ENCODE results near the gene HEPHL1.

Gene HEPHL1

DNA sequence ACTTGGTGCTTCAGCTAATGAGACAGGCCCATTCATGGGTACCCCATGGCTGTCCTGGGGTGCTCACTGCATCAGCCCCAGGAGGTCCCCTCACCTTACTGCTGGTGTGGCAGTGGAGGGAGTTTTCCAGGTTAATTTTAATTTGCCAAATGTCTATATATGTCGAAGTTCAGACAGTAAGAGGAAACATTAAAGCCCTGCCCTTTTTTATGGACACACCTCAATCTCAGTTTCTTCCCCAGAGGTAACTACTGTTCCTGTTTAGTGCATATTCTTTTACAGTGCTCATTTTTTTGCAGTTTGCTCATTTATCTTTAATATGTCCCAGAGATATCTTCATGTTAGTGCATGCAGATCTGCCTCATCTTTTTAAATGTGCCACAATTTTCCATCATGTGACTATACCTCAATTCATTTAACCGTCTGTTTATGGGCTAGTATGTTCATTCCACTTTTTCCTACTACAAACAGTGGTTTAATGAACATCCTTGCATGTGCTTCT is 119.1 kb downstream of the HEPHL1 start:
- TF ChIP-seq TAF1 (IDR thresholded peaks at IDR 0.05; ENCODE audit: low read depth) (no peak), USF1 (IDR thresholded peaks at IDR 0.05) (no peak), EGR1 (IDR thresholded peaks at IDR 0.05) (no peak), NFIC (IDR thresholded peaks at IDR 0.05) (no peak), ZBTB7A (IDR thresholded peaks at IDR 0.05; ENCODE audit: low read depth) (no peak), TEAD4 (IDR thresholded peaks at IDR 0.05) (no peak), EP300 (IDR thresholded peaks at IDR 0.05; ENCODE audit: borderline replicate concordance) (no peak), CREB1 (IDR thresholded peaks at IDR 0.05; ENCODE audit: low read depth) (no peak)

GRCh38 chr11:94141511-94142307 is 120.6 kb downstream of the HEPHL1 start:
- TF ChIP-seq CREB1 (IDR thresholded peaks at IDR 0.05; ENCODE audit: low read depth), result no peak
- no peak for TF ChIP-seq YY1 (IDR thresholded peaks at IDR 0.05; ENCODE audit: low read depth)

GRCh38 chr11:94142308-94143281 is 121.4 kb downstream of the HEPHL1 start:
- TF ChIP-seq NFIC (IDR thresholded peaks at IDR 0.05), result no peak
- no peak for TF ChIP-seq RAD21 (IDR thresholded peaks at IDR 0.05; ENCODE audit: low read depth)
- TF ChIP-seq USF1 (IDR thresholded peaks at IDR 0.05), result no peak
- no peak for TF ChIP-seq TEAD4 (IDR thresholded peaks at IDR 0.05)
- TF ChIP-seq TCF12 (IDR thresholded peaks at IDR 0.05; ENCODE audit: low read depth), result no peak
- TF ChIP-seq, protein P1, sequence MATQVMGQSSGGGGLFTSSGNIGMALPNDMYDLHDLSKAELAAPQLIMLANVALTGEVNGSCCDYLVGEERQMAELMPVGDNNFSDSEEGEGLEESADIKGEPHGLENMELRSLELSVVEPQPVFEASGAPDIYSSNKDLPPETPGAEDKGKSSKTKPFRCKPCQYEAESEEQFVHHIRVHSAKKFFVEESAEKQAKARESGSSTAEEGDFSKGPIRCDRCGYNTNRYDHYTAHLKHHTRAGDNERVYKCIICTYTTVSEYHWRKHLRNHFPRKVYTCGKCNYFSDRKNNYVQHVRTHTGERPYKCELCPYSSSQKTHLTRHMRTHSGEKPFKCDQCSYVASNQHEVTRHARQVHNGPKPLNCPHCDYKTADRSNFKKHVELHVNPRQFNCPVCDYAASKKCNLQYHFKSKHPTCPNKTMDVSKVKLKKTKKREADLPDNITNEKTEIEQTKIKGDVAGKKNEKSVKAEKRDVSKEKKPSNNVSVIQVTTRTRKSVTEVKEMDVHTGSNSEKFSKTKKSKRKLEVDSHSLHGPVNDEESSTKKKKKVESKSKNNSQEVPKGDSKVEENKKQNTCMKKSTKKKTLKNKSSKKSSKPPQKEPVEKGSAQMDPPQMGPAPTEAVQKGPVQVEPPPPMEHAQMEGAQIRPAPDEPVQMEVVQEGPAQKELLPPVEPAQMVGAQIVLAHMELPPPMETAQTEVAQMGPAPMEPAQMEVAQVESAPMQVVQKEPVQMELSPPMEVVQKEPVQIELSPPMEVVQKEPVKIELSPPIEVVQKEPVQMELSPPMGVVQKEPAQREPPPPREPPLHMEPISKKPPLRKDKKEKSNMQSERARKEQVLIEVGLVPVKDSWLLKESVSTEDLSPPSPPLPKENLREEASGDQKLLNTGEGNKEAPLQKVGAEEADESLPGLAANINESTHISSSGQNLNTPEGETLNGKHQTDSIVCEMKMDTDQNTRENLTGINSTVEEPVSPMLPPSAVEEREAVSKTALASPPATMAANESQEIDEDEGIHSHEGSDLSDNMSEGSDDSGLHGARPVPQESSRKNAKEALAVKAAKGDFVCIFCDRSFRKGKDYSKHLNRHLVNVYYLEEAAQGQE (IDR thresholded peaks at IDR 0.05; ENCODE audit: low read depth), result no peak
- no peak for TF ChIP-seq YY1 (IDR thresholded peaks at IDR 0.05; ENCODE audit: low read depth)
- TF ChIP-seq CREB1 (IDR thresholded peaks at IDR 0.05; ENCODE audit: low read depth), result no peak
- no peak for TF ChIP-seq EGR1 (IDR thresholded peaks at IDR 0.05)
- TF ChIP-seq FOXM1 (IDR thresholded peaks at IDR 0.05; ENCODE audit: borderline replicate concordance, low read depth), result no peak
- TF ChIP-seq CEBPB (IDR thresholded peaks at IDR 0.05), result no peak

GRCh38 chr11:94144216-94144615 is 123.1 kb downstream of the HEPHL1 start:
- TF ChIP-seq EP300 (IDR thresholded peaks at IDR 0.05; ENCODE audit: borderline replicate concordance), result no peak
- no peak for TF ChIP-seq YY1 (IDR thresholded peaks at IDR 0.05; ENCODE audit: low read depth)
- TF ChIP-seq NFIC (IDR thresholded peaks at IDR 0.05), result no peak
- TF ChIP-seq, protein P1 (IDR thresholded peaks at IDR 0.05; ENCODE audit: low read depth), result no peak
- TF ChIP-seq TEAD4 (IDR thresholded peaks at IDR 0.05), result no peak
- no peak for TF ChIP-seq MAX (IDR thresholded peaks at IDR 0.05)
- no peak for TF ChIP-seq CEBPB (IDR thresholded peaks at IDR 0.05)
- no peak for TF ChIP-seq ZBTB7A (IDR thresholded peaks at IDR 0.05; ENCODE audit: low read depth)
- no peak for TF ChIP-seq CREB1 (IDR thresholded peaks at IDR 0.05; ENCODE audit: low read depth)

DNA sequence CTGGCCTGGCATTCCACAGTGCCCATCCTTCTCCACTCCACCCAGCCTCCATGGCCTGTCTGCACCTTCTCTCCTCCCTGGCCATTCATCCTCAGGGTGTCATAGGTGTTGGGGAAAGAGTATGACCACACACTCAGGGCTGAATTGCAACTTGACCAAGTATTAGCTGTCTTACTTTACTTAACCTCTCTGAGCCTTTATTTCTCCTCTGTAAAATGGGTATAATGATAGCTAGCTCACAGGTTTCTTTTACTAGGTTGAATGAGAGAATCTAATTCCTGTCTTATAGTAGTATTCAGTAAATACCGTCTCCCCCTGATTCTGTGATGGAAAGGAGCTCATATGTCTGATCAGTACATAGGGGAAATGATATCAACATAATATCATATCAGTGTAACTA is 123.5 kb downstream of the HEPHL1 start:
- TF ChIP-seq TCF12 (IDR thresholded peaks at IDR 0.05; ENCODE audit: low read depth), result no peak
- TF ChIP-seq FOXM1 (IDR thresholded peaks at IDR 0.05; ENCODE audit: borderline replicate concordance, low read depth), result no peak
- TF ChIP-seq, protein P1 (IDR thresholded peaks at IDR 0.05; ENCODE audit: low read depth), result no peak
- TF ChIP-seq EP300 (IDR thresholded peaks at IDR 0.05; ENCODE audit: borderline replicate concordance), result no peak
- no peak for TF ChIP-seq CEBPB (IDR thresholded peaks at IDR 0.05)
- TF ChIP-seq YY1 (IDR thresholded peaks at IDR 0.05; ENCODE audit: low read depth), result no peak
- TF ChIP-seq TEAD4 (IDR thresholded peaks at IDR 0.05), result no peak
- no peak for TF ChIP-seq NFIC (IDR thresholded peaks at IDR 0.05)
- TF ChIP-seq MAX (IDR thresholded peaks at IDR 0.05), result no peak
- TF ChIP-seq RAD21 (IDR thresholded peaks at IDR 0.05; ENCODE audit: low read depth), result no peak
- TF ChIP-seq ZBTB7A (IDR thresholded peaks at IDR 0.05; ENCODE audit: low read depth), result no peak
- TF ChIP-seq TAF1 (IDR thresholded peaks at IDR 0.05; ENCODE audit: low read depth), result no peak
- no peak for TF ChIP-seq USF1 (IDR thresholded peaks at IDR 0.05)
- TF ChIP-seq EGR1 (IDR thresholded peaks at IDR 0.05), result no peak
- TF ChIP-seq CREB1 (IDR thresholded peaks at IDR 0.05; ENCODE audit: low read depth), result no peak

Measured in Ishikawa (cell line).